CD8-positive, alpha-beta memory T cell (primary cell): ENCODE data around the gene THSD7A. TPM values are rescaled to one million over a fixed set of nuclear protein-coding genes. Genes with fewer than 3 reads are reported as not detected.
A peak's percentile ranks its signal among the peaks of the same experiment; 100 is the strongest.

Source experiments
- CTCF ChIA-PET: fragments of 350-600 bp; sonication (Branson Sonifier 250); formaldehyde crosslinking; loops from one replicate; lab custom pipeline; 2021; ENCODE audit warnings: antibody characterized with exemption; lab: Charles Lee
- POLR2A ChIA-PET: fragments of 350-600 bp; sonication (Branson Sonifier 250); formaldehyde crosslinking; loops from one replicate; lab custom pipeline; 2021; ENCODE audit warnings: antibody characterized with exemption; lab: Charles Lee
- DNase-seq, 5 donors: peaks; one replicate each; pipeline versions ENCODE4 v3.0.0 to v3.0.0-alpha.2; 2020 to 2022; ENCODE audit warnings: mixed read lengths in 1 of 5
- H3K27ac ChIP-seq: one replicate; pipeline ENCODE4 v1.7.0; 2013; ENCODE audit warnings: low read depth, mild to moderate bottlenecking, low read length, moderate library complexity
- H3K27me3 ChIP-seq: 2 replicates; pipeline ENCODE4 v1.7.0; 2013; ENCODE audit warnings: low read length, mild to moderate bottlenecking; ENCODE audit not compliant: insufficient read depth, poor library complexity, severe bottlenecking
- H3K36me3 ChIP-seq: 2 replicates; pipeline ENCODE4 v1.7.0; 2013; ENCODE audit warnings: mild to moderate bottlenecking, low read length, moderate library complexity; ENCODE audit not compliant: insufficient read depth
- H3K4me1 ChIP-seq: 2 replicates; pipeline ENCODE4 v1.7.0; 2013; ENCODE audit warnings: mild to moderate bottlenecking, low read length, moderate library complexity; ENCODE audit not compliant: insufficient read depth
- H3K4me3 ChIP-seq: 2 replicates; pipeline ENCODE4 v1.7.0; 2013; ENCODE audit warnings: mild to moderate bottlenecking, low read length
- H3K9me3 ChIP-seq: 2 replicates; pipeline ENCODE4 v1.7.0; 2013; ENCODE audit warnings: mild to moderate bottlenecking, low read length
- H3K27ac Mint-ChIP-seq, 8 donors: one replicate each; pipeline ENCODE4 v1.8.0; 2020 to 2021; ENCODE audit warnings: mixed read lengths in 8 of 8, mild to moderate bottlenecking in 6 of 8, inconsistent platforms in 3 of 8, moderate library complexity in 3 of 8
- H3K27me3 Mint-ChIP-seq, 2 donors: one replicate each; pipeline ENCODE4 v1.8.0; 2020 to 2021; ENCODE audit warnings: mixed read lengths in 2 of 2, mild to moderate bottlenecking in 1 of 2, moderate library complexity in 1 of 2
- H3K36me3 Mint-ChIP-seq, 3 donors: one replicate each; pipeline ENCODE4 v1.8.0; 2020 to 2021; ENCODE audit warnings: mixed read lengths in 3 of 3, inconsistent platforms in 1 of 3, mild to moderate bottlenecking in 1 of 3
- H3K4me1 Mint-ChIP-seq, 3 donors: one replicate each; pipeline ENCODE4 v1.8.0; 2020 to 2021; ENCODE audit warnings: mixed read lengths in 3 of 3, inconsistent platforms in 1 of 3, mild to moderate bottlenecking in 1 of 3
- H3K4me3 Mint-ChIP-seq, 7 donors: one replicate each; pipeline ENCODE4 v1.8.0; 2020 to 2021; ENCODE audit warnings: mixed read lengths in 7 of 7, mild to moderate bottlenecking in 6 of 7, moderate library complexity in 4 of 7, inconsistent platforms in 2 of 7
- H3K9me3 Mint-ChIP-seq, 5 donors: one replicate each; pipeline ENCODE4 v1.8.0; 2020 to 2022; ENCODE audit warnings: mixed read lengths in 5 of 5, mild to moderate bottlenecking in 3 of 5, moderate library complexity in 2 of 5, inconsistent platforms in 1 of 5
- polyA plus RNA-seq: library from polyadenylated mRNA; unstranded; fragments of 300-500 nt; fragmentation: Illumina TruSeq; gene quantifications from one replicate; pipeline ENCODE4 v1.2.3, GENCODE V29; 2021
- total RNA-seq, 2 experiments: library from RNA; stranded (reverse); gene quantifications; one replicate each; pipeline ENCODE4 v1.2.3, GENCODE V29; 2021

THSD7A gene
- total and polyA plus RNA-seq, 3 experiments from 2014 or later, result not detected

GRCh38 chr7:11681461-11681860 lies 150.5 kb downstream of the THSD7A start:
- no peaks in the 10 kb centered on the region for H3K4me1 Mint-ChIP-seq
- Histone ChIP-seq H3K27ac (no peak overlapping the region), H3K4me1 (no peaks in the 10 kb centered on the region), H3K4me3 (no peak overlapping the region), H3K36me3 (no peaks in the 10 kb centered on the region), H3K9me3 (no peaks in the 10 kb centered on the region), H3K27me3 (no peaks in the 10 kb centered on the region)
- H3K27me3 Mint-ChIP-seq, result no peaks in the 10 kb centered on the region
- CTCF ChIA-PET, result no interaction called here
- POLR2A ChIA-PET, result no interaction called here
- H3K36me3 Mint-ChIP-seq, result no peaks in the 10 kb centered on the region
- no peak overlapping the region for H3K27ac Mint-ChIP-seq
- H3K9me3 Mint-ChIP-seq, result peaks cover 8 to 31% (median 17%) of the 10 kb centered on the region in 5 donors
- DNase-seq, result no peak
- no peak overlapping the region for H3K4me3 Mint-ChIP-seq

GRCh38 chr7:11675163-11675562 lies 156.8 kb downstream of the THSD7A start:
- CTCF ChIA-PET, result no interaction called here
- Mint-ChIP-seq H3K9me3 (peaks cover 2 to 21% (median 12%) of the 10 kb centered on the region in 5 donors), H3K4me3 (no peak overlapping the region), H3K36me3 (no peaks in the 10 kb centered on the region), H3K27me3 (no peaks in the 10 kb centered on the region), H3K4me1 (no peaks in the 10 kb centered on the region), H3K27ac (no peak overlapping the region)
- peak in 1 of 5 donors; percentile 17 for DNase-seq
- POLR2A ChIA-PET, result no interaction called here
- no peak overlapping the region for H3K27ac ChIP-seq
- no peaks in the 10 kb centered on the region for H3K9me3 ChIP-seq
- no peaks in the 10 kb centered on the region for H3K36me3 ChIP-seq
- no peak overlapping the region for H3K4me3 ChIP-seq
- no peaks in the 10 kb centered on the region for H3K4me1 ChIP-seq
- H3K27me3 ChIP-seq, result no peaks in the 10 kb centered on the region

- no peaks in the 10 kb centered on the region for H3K27me3 ChIP-seq
- no peak overlapping the region for H3K27ac ChIP-seq
- H3K9me3 ChIP-seq, result no peaks in the 10 kb centered on the region
- H3K4me1 ChIP-seq, result no peaks in the 10 kb centered on the region
- no peak overlapping the region for H3K4me3 ChIP-seq
- Mint-ChIP-seq H3K4me1 (no peaks in the 10 kb centered on the region), H3K27ac (no peak overlapping the region), H3K4me3 (no peak overlapping the region), H3K36me3 (no peaks in the 10 kb centered on the region), H3K9me3 (peaks cover 0 to 2% (median 0%) of the 10 kb centered on the region in 5 donors), H3K27me3 (no peaks in the 10 kb centered on the region)
- no peaks in the 10 kb centered on the region for H3K36me3 ChIP-seq
- no peak for DNase-seq
- ChIA-PET CTCF (no interaction called here), POLR2A (no interaction called here)
Observed at GRCh38 chr7:11668727-11669126, 163.3 kb downstream of the THSD7A start.

GRCh38 chr7:11667810-11668185 lies 164.2 kb downstream of the THSD7A start:
- CTCF ChIA-PET, result no interaction called here

GRCh38 chr7:11667071-11667809 lies 164.8 kb downstream of the THSD7A start:
- Histone ChIP-seq H3K9me3 (no peaks in the 10 kb centered on the region), H3K27me3 (no peaks in the 10 kb centered on the region), H3K4me3 (no peak overlapping the region), H3K4me1 (no peaks in the 10 kb centered on the region), H3K36me3 (no peaks in the 10 kb centered on the region), H3K27ac (no peak overlapping the region)
- DNase-seq, result no peak
- Mint-ChIP-seq H3K9me3 (peaks cover 0 to 4% (median 2%) of the 10 kb centered on the region in 5 donors), H3K27me3 (no peaks in the 10 kb centered on the region), H3K36me3 (no peaks in the 10 kb centered on the region), H3K4me3 (no peak overlapping the region), H3K27ac (no peak overlapping the region), H3K4me1 (no peaks in the 10 kb centered on the region)
- POLR2A ChIA-PET, result no interaction called here
- CTCF ChIA-PET, result no interaction called here

More at GRCh38 chr7:11667810-11668185, 164.2 kb downstream of the THSD7A start:
- H3K9me3 Mint-ChIP-seq, result peaks cover 0 to 4% (median 2%) of the 10 kb centered on the region in 5 donors
- no peaks in the 10 kb centered on the region for H3K27me3 Mint-ChIP-seq
- no peaks in the 10 kb centered on the region for H3K36me3 ChIP-seq
- H3K4me3 ChIP-seq, result no peak overlapping the region
- no peak overlapping the region for H3K27ac Mint-ChIP-seq
- no peak overlapping the region for H3K27ac ChIP-seq
- H3K9me3 ChIP-seq, result no peaks in the 10 kb centered on the region
- no peak overlapping the region for H3K4me3 Mint-ChIP-seq
- POLR2A ChIA-PET, result no interaction called here
- H3K4me1 ChIP-seq, result no peaks in the 10 kb centered on the region
- no peaks in the 10 kb centered on the region for H3K4me1 Mint-ChIP-seq
- no peaks in the 10 kb centered on the region for H3K36me3 Mint-ChIP-seq
- H3K27me3 ChIP-seq, result no peaks in the 10 kb centered on the region
- no peak for DNase-seq

- no peaks in the 10 kb centered on the region for H3K36me3 ChIP-seq
- H3K27ac ChIP-seq, result no peak overlapping the region
- no peak overlapping the region for H3K4me3 ChIP-seq
- no peaks in the 10 kb centered on the region for H3K9me3 ChIP-seq
- no peaks in the 10 kb centered on the region for H3K27me3 ChIP-seq
- Mint-ChIP-seq H3K9me3 (peaks cover 0 to 8% (median 2%) of the 10 kb centered on the region in 5 donors), H3K4me1 (no peaks in the 10 kb centered on the region), H3K27me3 (no peaks in the 10 kb centered on the region), H3K27ac (no peak overlapping the region), H3K36me3 (no peaks in the 10 kb centered on the region), H3K4me3 (no peak overlapping the region)
- H3K4me1 ChIP-seq, result no peaks in the 10 kb centered on the region
- ChIA-PET CTCF (no interaction called here), POLR2A (no interaction called here)
- DNase-seq, result no peak
Observed at GRCh38 chr7:11665357-11665756, 166.6 kb downstream of the THSD7A start.

GRCh38 chr7:11655642-11656041 lies 176.4 kb downstream of the THSD7A start:
- no peak for DNase-seq
- no peaks in the 10 kb centered on the region for H3K4me1 Mint-ChIP-seq
- H3K9me3 Mint-ChIP-seq, result peaks cover 0 to 5% (median 0%) of the 10 kb centered on the region in 5 donors
- Histone ChIP-seq H3K9me3 (no peaks in the 10 kb centered on the region), H3K36me3 (no peaks in the 10 kb centered on the region), H3K4me3 (no peak overlapping the region), H3K27me3 (no peaks in the 10 kb centered on the region), H3K4me1 (no peaks in the 10 kb centered on the region), H3K27ac (no peak overlapping the region)
- no peaks in the 10 kb centered on the region for H3K36me3 Mint-ChIP-seq
- no peak overlapping the region for H3K4me3 Mint-ChIP-seq
- POLR2A ChIA-PET, result no interaction called here
- CTCF ChIA-PET, result no interaction called here
- no peaks in the 10 kb centered on the region for H3K27me3 Mint-ChIP-seq
- no peak overlapping the region for H3K27ac Mint-ChIP-seq

- Mint-ChIP-seq H3K36me3 (no peaks in the 10 kb centered on the region), H3K4me1 (no peaks in the 10 kb centered on the region), H3K9me3 (peaks cover 0 to 6% (median 0%) of the 10 kb centered on the region in 5 donors), H3K27ac (no peak overlapping the region), H3K27me3 (no peaks in the 10 kb centered on the region), H3K4me3 (no peak overlapping the region)
- H3K27ac ChIP-seq, result no peak overlapping the region
- POLR2A ChIA-PET, result no interaction called here
- H3K9me3 ChIP-seq, result no peaks in the 10 kb centered on the region
- H3K36me3 ChIP-seq, result no peaks in the 10 kb centered on the region
- no peak for DNase-seq
- H3K4me3 ChIP-seq, result no peak overlapping the region
- H3K4me1 ChIP-seq, result no peaks in the 10 kb centered on the region
- H3K27me3 ChIP-seq, result no peaks in the 10 kb centered on the region
- CTCF ChIA-PET, result interaction anchor here (0.6 kb wide), 1 partner anchor 36 kb away, joined by 3 read pairs; no protein-coding TSS in a partner anchor
Observed at GRCh38 chr7:11655163-11655562, 176.8 kb downstream of the THSD7A start.
